GM23338 (cell line): Measurements from ENCODE around the gene ADTRP. TPM values are rescaled to one million over a fixed set of nuclear protein-coding genes. Genes with fewer than 3 reads are reported as not detected.

Source experiments
- ATAC-seq: fragments of 200-7000 bp; cut with Tn5 transposase; 3 replicates; pipeline ENCODE4 v1.9.1; 2020
- DNase-seq: peaks from one replicate; pipeline ENCODE4 v3.0.0-alpha.2; 2015; ENCODE audit warnings: low spot score
- H2AFZ ChIP-seq: fragments of 200-600 bp; sonication (generic); 2 replicates; pipeline ENCODE4 v1.8.0; 2016; ENCODE audit warnings: antibody characterized with exemption, mild to moderate bottlenecking, moderate library complexity
- H3F3A ChIP-seq: fragments of 200-600 bp; sonication (generic); replicated peaks from 2 replicates; pipeline ENCODE4 v1.8.0; 2017; ENCODE audit warnings: antibody characterized with exemption, mixed run types, low read depth
- H3K27ac ChIP-seq: fragments of 200-600 bp; sonication (generic); 2 replicates; pipeline ENCODE4 v1.6.1; 2016; ENCODE audit warnings: low read depth
- H3K27me3 ChIP-seq: fragments of 200-600 bp; sonication (generic); 2 replicates; pipeline ENCODE4 v1.8.0; 2016; ENCODE audit warnings: mild to moderate bottlenecking, mixed run types, moderate library complexity; ENCODE audit not compliant: insufficient read depth
- H3K36me3 ChIP-seq: fragments of 200-600 bp; sonication (generic); 2 replicates; pipeline ENCODE4 v1.8.0; 2016; ENCODE audit warnings: mild to moderate bottlenecking; ENCODE audit not compliant: insufficient read depth
- H3K4me1 ChIP-seq: fragments of 200-600 bp; sonication (generic); 2 replicates; pipeline ENCODE4 v1.8.0; 2016; ENCODE audit warnings: mild to moderate bottlenecking, moderate library complexity; ENCODE audit not compliant: insufficient read depth
- H3K4me2 ChIP-seq: fragments of 200-600 bp; sonication (generic); 2 replicates; pipeline ENCODE4 v1.7.1; 2017; ENCODE audit warnings: mixed run types
- H3K4me3 ChIP-seq: fragments of 200-600 bp; sonication (generic); 2 replicates; pipeline ENCODE4 v1.6.1; 2016; ENCODE audit warnings: mixed run types
- H3K79me2 ChIP-seq: fragments of 200-600 bp; sonication (generic); replicated peaks from 2 replicates; pipeline ENCODE4 v1.8.0; 2017; ENCODE audit warnings: mild to moderate bottlenecking; ENCODE audit not compliant: insufficient read depth
- H3K9me2 ChIP-seq: fragments of 200-600 bp; sonication (generic); 2 replicates; pipeline ENCODE4 v1.8.0; 2017; ENCODE audit not compliant: insufficient read depth
- H4K20me1 ChIP-seq: fragments of 200-600 bp; sonication (generic); replicated peaks from 2 replicates; pipeline ENCODE4 v1.8.0; 2017; ENCODE audit warnings: mild to moderate bottlenecking; ENCODE audit not compliant: insufficient read depth
- H3K27ac Mint-ChIP-seq: 2 replicates; pipeline ENCODE4 v1.8.0; 2020; ENCODE audit warnings: inconsistent platforms, mild to moderate bottlenecking, moderate library complexity, mixed read lengths
- H3K27me3 Mint-ChIP-seq: 3 replicates; pipeline ENCODE4 v1.8.0; 2022; ENCODE audit warnings: low read depth, mild to moderate bottlenecking, moderate library complexity, mixed read lengths, inconsistent platforms; ENCODE audit not compliant: insufficient read depth, poor library complexity
- H3K36me3 Mint-ChIP-seq: 3 replicates; pipeline ENCODE4 v1.8.0; 2021; ENCODE audit warnings: low read depth, mild to moderate bottlenecking, inconsistent platforms, moderate library complexity, mixed read lengths
- H3K4me1 Mint-ChIP-seq: 3 replicates; pipeline ENCODE4 v1.8.0; 2020; ENCODE audit warnings: mild to moderate bottlenecking, inconsistent platforms, mixed read lengths
- H3K4me3 Mint-ChIP-seq: 3 replicates; pipeline ENCODE4 v1.8.0; 2021; ENCODE audit warnings: moderate library complexity, mild to moderate bottlenecking, inconsistent platforms, mixed read lengths
- H3K9me3 Mint-ChIP-seq: 3 replicates; pipeline ENCODE4 v1.8.0; 2020; ENCODE audit warnings: moderate library complexity, mild to moderate bottlenecking, inconsistent platforms, mixed read lengths
- CREB1 ChIP-seq: fragments of 250-450 bp; sonication (Bioruptor Pico); IDR thresholded peaks from 2 replicates; pipeline ENCODE4 v1.5.0; 2020; ENCODE audit warnings: low read depth, mild to moderate bottlenecking, moderate library complexity
- EZH2 ChIP-seq: fragments of 200-600 bp; sonication (generic); IDR thresholded peaks from one replicate; pipeline ENCODE4 v1.8.0; 2017; ENCODE audit warnings: antibody characterized with exemption, mild to moderate bottlenecking, low read depth; ENCODE audit not compliant: unreplicated experiment
- EZH2phosphoT487 ChIP-seq: fragments of 200-600 bp; sonication (generic); IDR thresholded peaks from one replicate; pipeline ENCODE4 v1.8.1; 2018; ENCODE audit warnings: antibody characterized with exemption; ENCODE audit not compliant: unreplicated experiment
- JUNB ChIP-seq: IDR thresholded peaks from one replicate; pipeline ENCODE4 v1.6.1; 2016; ENCODE audit warnings: antibody characterized with exemption; ENCODE audit not compliant: unreplicated experiment
- NANOG ChIP-seq: IDR thresholded peaks from 2 replicates; pipeline ENCODE4 v1.6.1; 2016; ENCODE audit warnings: antibody characterized with exemption, borderline replicate concordance
- POLR2AphosphoS5 ChIP-seq: IDR thresholded peaks from 2 replicates; pipeline ENCODE4 v1.6.1; 2016; ENCODE audit warnings: antibody characterized with exemption, low read depth
- STAT1 ChIP-seq: IDR thresholded peaks from one replicate; pipeline ENCODE4 v1.6.1; 2016; ENCODE audit warnings: antibody characterized with exemption; ENCODE audit not compliant: unreplicated experiment
- ZNF114 ChIP-seq: fragments of 250-450 bp; sonication (Bioruptor Pico); IDR thresholded peaks from 2 replicates; pipeline ENCODE4 v1.5.0; 2020; ENCODE audit warnings: mild to moderate bottlenecking, moderate library complexity
- ZNF331 ChIP-seq: fragments of 250-450 bp; sonication (Bioruptor Pico); IDR thresholded peaks from 2 replicates; pipeline ENCODE4 v1.5.0; 2020; ENCODE audit warnings: low read depth, mild to moderate bottlenecking, moderate library complexity
- polyA plus RNA-seq: library from polyadenylated mRNA; unstranded; fragments of >200 nt; fragmentation: Nextera tagmentation; extraction: Ambion mirVana; gene quantifications from 2 replicates; pipeline ENCODE4 v1.2.1, GENCODE V29; 2016
- total RNA-seq: library from RNA; depleted of rRNA; stranded (reverse); fragments of >200 nt; shearing (Covaris generic); gene quantifications from 2 replicates; pipeline ENCODE4 v1.2.3, GENCODE V29; 2014
- TF ChIP-seq, protein P1 (sequence below): IDR thresholded peaks from 2 replicates; pipeline ENCODE4 v1.6.1; 2016; ENCODE audit warnings: antibody characterized with exemption
- TF ChIP-seq, protein P2 (sequence below), 2 experiments: fragments of 200-600 bp in 1 of 2; sonication (generic) in 1 of 2; conservative IDR thresholded peaks; 2 replicates each; pipeline versions ENCODE4 v1.5.1 to v1.6.1; 2016 to 2017; ENCODE audit warnings: antibody characterized with exemption in 2 of 2, low read depth in 2 of 2, mild to moderate bottlenecking in 2 of 2, moderate library complexity in 1 of 2

The ADTRP gene
- total and polyA plus RNA-seq, 2 experiments from 2014 or later = not detected

GRCh38 chr6:11766589-11767450, 11.8 kb downstream of the ADTRP start:
- Mint-ChIP-seq H3K36me3 (no peaks in the 10 kb centered on the region), H3K4me1 (peaks cover 54% of the 10 kb centered on the region)

DNA sequence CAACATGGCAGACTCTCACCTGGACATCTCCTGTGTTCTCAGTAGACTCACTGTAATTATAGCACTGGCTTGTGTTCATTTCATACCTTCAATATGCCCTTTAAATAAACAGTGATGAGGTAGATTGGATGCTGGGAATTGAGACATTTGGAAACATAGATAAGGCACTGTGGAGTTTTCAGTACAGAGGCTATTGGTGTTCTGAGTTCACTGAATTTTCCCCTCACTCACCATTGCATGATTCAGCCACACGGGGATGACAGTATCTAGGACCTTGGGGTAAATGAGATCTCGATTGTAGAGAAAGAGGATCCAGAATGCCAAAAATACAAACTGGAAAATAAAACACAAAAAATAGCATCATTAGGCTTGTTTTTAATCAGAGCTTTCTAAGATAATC, 12.6 kb downstream of the ADTRP start:
- TF ChIP-seq CREB1 (no peak), STAT1 (no peak), NANOG (no peak), EZH2 (no peak), POLR2AphosphoS5 (no peak)
- TF ChIP-seq, protein P1, sequence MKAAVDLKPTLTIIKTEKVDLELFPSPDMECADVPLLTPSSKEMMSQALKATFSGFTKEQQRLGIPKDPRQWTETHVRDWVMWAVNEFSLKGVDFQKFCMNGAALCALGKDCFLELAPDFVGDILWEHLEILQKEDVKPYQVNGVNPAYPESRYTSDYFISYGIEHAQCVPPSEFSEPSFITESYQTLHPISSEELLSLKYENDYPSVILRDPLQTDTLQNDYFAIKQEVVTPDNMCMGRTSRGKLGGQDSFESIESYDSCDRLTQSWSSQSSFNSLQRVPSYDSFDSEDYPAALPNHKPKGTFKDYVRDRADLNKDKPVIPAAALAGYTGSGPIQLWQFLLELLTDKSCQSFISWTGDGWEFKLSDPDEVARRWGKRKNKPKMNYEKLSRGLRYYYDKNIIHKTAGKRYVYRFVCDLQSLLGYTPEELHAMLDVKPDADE = no peak
- TF ChIP-seq, protein P2, sequence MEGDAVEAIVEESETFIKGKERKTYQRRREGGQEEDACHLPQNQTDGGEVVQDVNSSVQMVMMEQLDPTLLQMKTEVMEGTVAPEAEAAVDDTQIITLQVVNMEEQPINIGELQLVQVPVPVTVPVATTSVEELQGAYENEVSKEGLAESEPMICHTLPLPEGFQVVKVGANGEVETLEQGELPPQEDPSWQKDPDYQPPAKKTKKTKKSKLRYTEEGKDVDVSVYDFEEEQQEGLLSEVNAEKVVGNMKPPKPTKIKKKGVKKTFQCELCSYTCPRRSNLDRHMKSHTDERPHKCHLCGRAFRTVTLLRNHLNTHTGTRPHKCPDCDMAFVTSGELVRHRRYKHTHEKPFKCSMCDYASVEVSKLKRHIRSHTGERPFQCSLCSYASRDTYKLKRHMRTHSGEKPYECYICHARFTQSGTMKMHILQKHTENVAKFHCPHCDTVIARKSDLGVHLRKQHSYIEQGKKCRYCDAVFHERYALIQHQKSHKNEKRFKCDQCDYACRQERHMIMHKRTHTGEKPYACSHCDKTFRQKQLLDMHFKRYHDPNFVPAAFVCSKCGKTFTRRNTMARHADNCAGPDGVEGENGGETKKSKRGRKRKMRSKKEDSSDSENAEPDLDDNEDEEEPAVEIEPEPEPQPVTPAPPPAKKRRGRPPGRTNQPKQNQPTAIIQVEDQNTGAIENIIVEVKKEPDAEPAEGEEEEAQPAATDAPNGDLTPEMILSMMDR (conservative IDR thresholded peaks at IDR 0.05; ENCODE audit: low read depth in 2 of 2) = peak; percentile 11 to 12; a peak in 1 of 4 replicates
- no peaks in the 10 kb centered on the region for H3F3A ChIP-seq
- peaks cover 50% of the 10 kb centered on the region for H3K4me1 Mint-ChIP-seq
- H4K20me1 ChIP-seq = no peaks in the 10 kb centered on the region
- H3K36me3 Mint-ChIP-seq = no peaks in the 10 kb centered on the region
- H3K36me3 ChIP-seq = no peaks in the 10 kb centered on the region
- peaks cover 29% of the 10 kb centered on the region for H3K4me1 ChIP-seq
- 0 out of 2 replicates have a peak, but pooled peaks cover 10% of the 10 kb centered on the region for H3K9me2 ChIP-seq
- DNase-seq = peak; percentile 17
- H2AFZ ChIP-seq = no peak overlapping the region
- H3K27me3 ChIP-seq = no peaks in the 10 kb centered on the region
- peaks cover 13% of the 10 kb centered on the region for H3K27me3 Mint-ChIP-seq
- no peak overlapping the region for H3K4me3 ChIP-seq
- no peaks in the 10 kb centered on the region for H3K79me2 ChIP-seq
- ATAC-seq = peak; percentile 38
- H3K27ac Mint-ChIP-seq = no peak overlapping the region
- H3K4me3 Mint-ChIP-seq = no peak overlapping the region
- no peak overlapping the region for H3K4me2 ChIP-seq
- no peak overlapping the region for H3K27ac ChIP-seq
- no peaks in the 10 kb centered on the region for H3K9me3 Mint-ChIP-seq

More at GRCh38 chr6:11766589-11767450, 11.8 kb downstream of the ADTRP start:
- H3K4me3 ChIP-seq = no peak overlapping the region
- Mint-ChIP-seq H3K9me3 (no peaks in the 10 kb centered on the region), H3K27ac (no peak overlapping the region), H3K4me3 (no peak overlapping the region), H3K27me3 (peaks cover 14% of the 10 kb centered on the region)
- DNase-seq (no peak), ATAC-seq (no peak)
- no peak overlapping the region for H3K27ac ChIP-seq
- no peaks in the 10 kb centered on the region for H3F3A ChIP-seq
- H3K4me2 ChIP-seq = 0 out of 2 replicates have a peak overlapping the region, but pooled peaks have one; percentile 17
- TF ChIP-seq ZNF114 (CRISPR knock-in tag) (no peak), EZH2phosphoT487 (no peak), JUNB (no peak), ZNF331 (no peak)
- no peaks in the 10 kb centered on the region for H3K36me3 ChIP-seq
- no peaks in the 10 kb centered on the region for H3K79me2 ChIP-seq
- no peak overlapping the region for H2AFZ ChIP-seq
- H3K9me2 ChIP-seq = 0 out of 2 replicates have a peak, but pooled peaks cover 10% of the 10 kb centered on the region
- no peaks in the 10 kb centered on the region for H3K27me3 ChIP-seq
- peaks cover 31% of the 10 kb centered on the region for H3K4me1 ChIP-seq
- H4K20me1 ChIP-seq = no peaks in the 10 kb centered on the region
